Loucy (cell line): ENCODE data around the gene ECHS1.
"Not testable (repeated sequence)": the region's sequence is repeated elsewhere in the genome, so short reads cannot be mapped to it uniquely, and the experiment has no call there.

Experiments used
- CTCF ChIP-seq: fragments of 200-600 bp; sonication (generic); conservative IDR thresholded peaks from 2 replicates; pipeline ENCODE4 v1.5.1; 2014; ENCODE audit warnings: mild to moderate bottlenecking, antibody characterized with exemption, low read length
- EZH2phosphoT487 ChIP-seq: fragments of 200-600 bp; IDR thresholded peaks from 2 replicates; pipeline ENCODE4 v1.6.1; 2018; ENCODE audit warnings: antibody characterized with exemption, mild to moderate bottlenecking, moderate library complexity, borderline replicate concordance

- not testable (repeated sequence) for TF ChIP-seq CTCF, EZH2phosphoT487
Observed at GRCh38 chr10:133414401-133414800, 41.2 kb upstream of the ECHS1 start.
